ENCODE data around the gene RNF144B.

RNF144B gene

DNA sequence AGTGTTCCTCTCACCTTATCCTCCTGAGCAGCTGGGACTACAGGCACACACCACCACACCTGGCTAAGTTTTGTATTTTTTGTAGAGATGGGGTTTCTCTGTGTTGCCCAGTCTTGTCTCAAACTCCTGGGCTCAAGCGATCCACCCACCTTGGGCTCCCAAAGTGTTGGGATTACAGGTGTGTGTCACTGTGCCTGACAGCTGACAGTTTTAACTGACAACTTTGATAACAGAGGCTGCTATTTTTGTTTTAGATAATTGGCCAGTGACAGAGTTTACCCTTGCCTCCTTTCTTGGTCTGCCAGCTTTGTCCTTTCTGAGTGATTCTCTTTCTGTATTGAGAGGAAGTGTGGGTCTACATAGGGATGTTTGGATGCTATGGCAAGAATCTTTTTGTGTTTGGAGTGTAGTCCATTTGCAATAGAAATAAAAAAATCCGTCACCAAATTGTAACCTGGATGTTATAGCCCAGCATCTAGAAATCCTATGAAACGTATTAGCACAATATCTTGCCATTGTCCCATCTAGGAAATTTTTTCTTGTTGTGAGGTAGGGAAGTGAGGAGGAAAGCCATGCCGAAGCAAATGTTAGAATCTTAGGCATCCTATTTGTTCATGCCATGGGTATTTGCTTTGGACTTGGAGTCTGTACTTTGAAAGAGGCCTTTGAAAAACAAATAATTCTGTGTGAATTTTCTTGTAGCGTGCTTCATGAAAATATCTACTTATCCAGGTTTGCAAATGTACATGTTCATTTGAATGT is 80.8 kb downstream of the RNF144B start:
- TF ChIP-seq, protein P1, sequence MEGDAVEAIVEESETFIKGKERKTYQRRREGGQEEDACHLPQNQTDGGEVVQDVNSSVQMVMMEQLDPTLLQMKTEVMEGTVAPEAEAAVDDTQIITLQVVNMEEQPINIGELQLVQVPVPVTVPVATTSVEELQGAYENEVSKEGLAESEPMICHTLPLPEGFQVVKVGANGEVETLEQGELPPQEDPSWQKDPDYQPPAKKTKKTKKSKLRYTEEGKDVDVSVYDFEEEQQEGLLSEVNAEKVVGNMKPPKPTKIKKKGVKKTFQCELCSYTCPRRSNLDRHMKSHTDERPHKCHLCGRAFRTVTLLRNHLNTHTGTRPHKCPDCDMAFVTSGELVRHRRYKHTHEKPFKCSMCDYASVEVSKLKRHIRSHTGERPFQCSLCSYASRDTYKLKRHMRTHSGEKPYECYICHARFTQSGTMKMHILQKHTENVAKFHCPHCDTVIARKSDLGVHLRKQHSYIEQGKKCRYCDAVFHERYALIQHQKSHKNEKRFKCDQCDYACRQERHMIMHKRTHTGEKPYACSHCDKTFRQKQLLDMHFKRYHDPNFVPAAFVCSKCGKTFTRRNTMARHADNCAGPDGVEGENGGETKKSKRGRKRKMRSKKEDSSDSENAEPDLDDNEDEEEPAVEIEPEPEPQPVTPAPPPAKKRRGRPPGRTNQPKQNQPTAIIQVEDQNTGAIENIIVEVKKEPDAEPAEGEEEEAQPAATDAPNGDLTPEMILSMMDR (IDR thresholded peaks at IDR 0.05; ENCODE audit: low read depth, low read length), result no peak
- TF ChIP-seq POLR2A (IDR thresholded peaks at IDR 0.05; ENCODE audit: extremely low read depth, insufficient read length), result no peak
- TF ChIP-seq, protein P2, sequence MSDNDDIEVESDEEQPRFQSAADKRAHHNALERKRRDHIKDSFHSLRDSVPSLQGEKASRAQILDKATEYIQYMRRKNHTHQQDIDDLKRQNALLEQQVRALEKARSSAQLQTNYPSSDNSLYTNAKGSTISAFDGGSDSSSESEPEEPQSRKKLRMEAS (IDR thresholded peaks at IDR 0.05; ENCODE audit: low read depth, low read length), result no peak
- TF ChIP-seq MYC (IDR thresholded peaks at IDR 0.05; ENCODE audit: low read depth, low read length), result no peak
- DNase-seq (ENCODE audit: low read depth), result no peak

DNA sequence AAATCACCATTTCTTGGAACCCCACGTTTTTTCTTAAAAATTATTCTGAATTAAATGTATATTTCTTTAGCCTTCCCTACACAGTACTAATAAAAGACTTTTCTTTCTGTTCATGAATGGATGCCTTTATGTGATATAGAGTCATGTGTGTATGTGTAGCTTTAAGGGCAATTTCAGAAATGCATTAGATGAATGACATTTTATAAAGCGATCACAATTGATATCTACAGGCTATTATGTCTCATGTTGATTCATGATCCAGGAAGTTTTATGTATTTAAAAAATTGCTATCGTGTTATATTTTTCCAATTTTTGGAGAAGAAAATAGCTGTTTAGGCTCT is 81.3 kb downstream of the RNF144B start:
- TF ChIP-seq, protein P1 (IDR thresholded peaks at IDR 0.05; ENCODE audit: low read depth, low read length), result no peak
- TF ChIP-seq MYC (IDR thresholded peaks at IDR 0.05; ENCODE audit: low read depth, low read length) (no peak), POLR2A (IDR thresholded peaks at IDR 0.05; ENCODE audit: extremely low read depth, insufficient read length) (no peak)
- TF ChIP-seq, protein P2 (IDR thresholded peaks at IDR 0.05; ENCODE audit: low read depth, low read length), result no peak
- H3K4me3 ChIP-seq (ENCODE audit: low read depth, low read length), result no peak overlapping the region
- no peak for DNase-seq (ENCODE audit: low read depth)

More for the DNA sequence above, 80.8 kb downstream of the RNF144B start:
- H3K4me3 ChIP-seq (ENCODE audit: low read depth, low read length), result no peak overlapping the region

DNA sequence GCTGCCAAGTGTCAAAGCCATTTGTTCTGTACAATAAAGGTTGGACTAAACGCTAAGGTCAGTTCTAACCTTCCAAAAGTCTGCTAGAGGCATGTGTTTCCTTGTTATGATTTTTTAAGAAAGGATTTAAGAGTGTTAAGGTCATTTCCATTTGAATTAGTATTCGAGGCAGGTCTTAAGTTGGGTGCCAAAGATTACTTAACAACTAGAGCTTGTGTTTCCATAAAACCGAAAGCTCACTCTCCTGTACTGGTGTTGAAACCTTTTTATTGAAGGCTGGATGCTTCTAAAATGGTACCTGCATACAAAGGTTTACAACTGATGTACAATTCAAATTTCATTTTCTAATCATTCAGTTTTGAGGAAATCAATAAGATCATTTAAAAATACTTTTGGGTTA is 82.4 kb downstream of the RNF144B start:
- no peak for TF ChIP-seq POLR2A (IDR thresholded peaks at IDR 0.05; ENCODE audit: extremely low read depth, insufficient read length)
- TF ChIP-seq, protein P2 (IDR thresholded peaks at IDR 0.05; ENCODE audit: low read depth, low read length), result no peak
- TF ChIP-seq MYC (IDR thresholded peaks at IDR 0.05; ENCODE audit: low read depth, low read length), result no peak
- TF ChIP-seq, protein P1 (IDR thresholded peaks at IDR 0.05; ENCODE audit: low read depth, low read length), result no peak
- H3K4me3 ChIP-seq (ENCODE audit: low read depth, low read length), result no peak overlapping the region
- no peak for DNase-seq (ENCODE audit: low read depth)

DNA sequence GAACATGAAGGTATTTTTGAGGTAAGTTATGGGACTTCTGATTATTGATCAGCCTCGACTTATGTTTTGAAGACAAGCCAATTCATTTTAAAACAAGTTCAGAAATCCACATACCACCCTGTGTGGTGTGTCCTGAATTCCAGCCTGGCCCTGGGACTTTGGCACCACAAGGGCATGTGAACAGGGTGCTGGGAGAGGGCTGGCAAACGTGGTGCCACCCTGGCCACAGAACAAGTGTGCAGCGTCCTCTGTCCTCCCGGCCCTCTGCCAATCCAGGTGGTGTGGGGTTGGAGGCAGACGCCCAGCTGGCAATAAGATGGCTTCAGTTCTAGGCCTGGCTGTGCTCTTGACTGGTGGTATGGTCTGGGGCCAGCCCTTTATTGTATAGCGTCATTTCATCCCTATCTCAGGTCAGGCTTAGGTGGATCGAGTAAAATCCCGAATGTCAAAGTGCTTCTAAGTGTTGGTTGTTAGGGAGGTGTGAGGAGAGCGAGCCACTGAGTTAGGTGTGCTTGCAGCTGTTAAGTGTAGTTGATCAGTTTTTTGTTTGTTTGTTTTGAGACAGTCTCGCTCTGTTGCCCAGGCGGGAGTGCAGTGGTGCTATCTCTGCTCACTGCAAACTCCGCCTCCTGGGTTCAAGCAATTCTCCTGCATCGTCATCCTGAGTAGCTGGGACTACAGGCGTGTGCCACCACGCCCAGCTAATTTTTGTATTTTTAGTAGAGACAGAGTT is 84.2 kb downstream of the RNF144B start:
- TF ChIP-seq MYC (IDR thresholded peaks at IDR 0.05; ENCODE audit: low read depth, low read length) (no peak), POLR2A (IDR thresholded peaks at IDR 0.05; ENCODE audit: extremely low read depth, insufficient read length) (no peak)
- TF ChIP-seq, protein P2 (IDR thresholded peaks at IDR 0.05; ENCODE audit: low read depth, low read length), result no peak
- TF ChIP-seq, protein P1 (IDR thresholded peaks at IDR 0.05; ENCODE audit: low read depth, low read length), result no peak
- H3K4me3 ChIP-seq (ENCODE audit: low read depth, low read length), result no peak overlapping the region
- no peak for DNase-seq (ENCODE audit: low read depth)

DNA sequence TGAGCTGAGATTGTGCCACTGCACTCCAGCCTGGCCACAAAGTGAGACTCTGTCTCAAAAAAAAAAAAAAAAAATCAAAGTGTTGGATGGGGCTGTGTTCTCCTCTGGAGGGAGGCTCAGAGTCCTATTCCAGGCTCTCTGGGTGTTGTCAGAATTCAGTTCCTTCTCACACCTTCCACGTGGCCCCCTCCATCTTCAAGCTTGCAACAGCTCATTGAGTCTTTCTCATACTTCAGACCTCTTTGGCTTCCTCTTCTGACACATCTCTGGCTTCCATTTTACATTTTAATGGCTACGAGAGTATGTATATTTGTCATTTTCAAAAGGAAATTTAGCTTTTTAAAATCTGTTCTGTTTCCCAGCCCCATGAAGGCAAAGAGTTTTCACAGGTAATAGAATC is 85.8 kb downstream of the RNF144B start:
- H3K4me3 ChIP-seq (ENCODE audit: low read depth, low read length), result no peak overlapping the region
- DNase-seq (ENCODE audit: low read depth), result no peak
- TF ChIP-seq, protein P1 (IDR thresholded peaks at IDR 0.05; ENCODE audit: low read depth, low read length), result no peak
- TF ChIP-seq POLR2A (IDR thresholded peaks at IDR 0.05; ENCODE audit: extremely low read depth, insufficient read length), result no peak
- TF ChIP-seq, protein P2 (IDR thresholded peaks at IDR 0.05; ENCODE audit: low read depth, low read length), result no peak

All from NB4 (cell line).